PC-3 (cell line): ENCODE measurements around the gene ATF6B. TPM values are rescaled to one million over a fixed set of nuclear protein-coding genes. Genes with fewer than 3 reads are reported as not detected.

ENCODE experiments used
- ATAC-seq: fragments of 200-7000 bp; cut with Tn5 transposase; 2 replicates; pipeline ENCODE4 v1.9.1; 2020; ENCODE audit warnings: mild to moderate bottlenecking, moderate library complexity
- BruUV-seq: library from RNA; stranded (reverse); fragments of 400-500 nt; replicated peaks from 2 replicates; lab custom pipeline; 2021; lab: Mats Ljungman, UMichigan
- CTCF ChIA-PET: fragments of 300-600 bp; sonication (Branson Sonifier 250); formaldehyde crosslinking; loops from one replicate; lab custom pipeline; 2022; ENCODE audit warnings: antibody characterized with exemption; lab: Charles Lee
- POLR2A ChIA-PET: fragments of 300-600 bp; sonication (Branson Sonifier 250); formaldehyde crosslinking; loops from one replicate; lab custom pipeline; 2022; ENCODE audit warnings: antibody characterized with exemption; ENCODE audit not compliant: unreplicated experiment; lab: Charles Lee
- DNase-seq: peaks from one replicate; pipeline ENCODE4 v3.0.0-alpha.2; 2015
- H2AFZ ChIP-seq: fragments of 300-600 bp; sonication (generic); 2 replicates; pipeline ENCODE4 v1.6.0; 2016; ENCODE audit warnings: antibody characterized with exemption, low read length
- H3F3A ChIP-seq: fragments of 300-600 bp; sonication (generic); one replicate; pipeline ENCODE4 v1.6.0; 2017; ENCODE audit warnings: antibody characterized with exemption, low read length, control low read depth, mild to moderate bottlenecking; ENCODE audit not compliant: unreplicated experiment
- H3K27ac ChIP-seq: fragments of 300-600 bp; sonication (generic); 2 replicates; pipeline ENCODE4 v1.5.1; 2016; ENCODE audit warnings: mild to moderate bottlenecking, low read length
- H3K27me3 ChIP-seq: fragments of 300-600 bp; sonication (generic); 2 replicates; pipeline ENCODE4 v1.6.1; 2016; ENCODE audit warnings: low read length, mixed read lengths
- H3K36me3 ChIP-seq: fragments of 300-600 bp; sonication (generic); 2 replicates; pipeline ENCODE4 v1.6.1; 2016; ENCODE audit warnings: low read depth, mixed run types, low read length, mixed read lengths
- H3K4me1 ChIP-seq: fragments of 300-600 bp; sonication (generic); 2 replicates; pipeline ENCODE4 v1.5.1; 2016; ENCODE audit warnings: low read length; ENCODE audit not compliant: insufficient read depth
- H3K4me2 ChIP-seq: fragments of 300-600 bp; sonication (generic); 2 replicates; pipeline ENCODE4 v1.6.0; 2016; ENCODE audit warnings: low read length
- H3K4me3 ChIP-seq: fragments of 300-600 bp; sonication (generic); 2 replicates; pipeline ENCODE4 v1.5.1; 2016; ENCODE audit warnings: mild to moderate bottlenecking, low read length, mixed read lengths
- H3K79me2 ChIP-seq: fragments of 300-600 bp; sonication (generic); 2 replicates; pipeline ENCODE4 v1.6.1; 2017; ENCODE audit warnings: low read length, mixed read lengths
- H3K9ac ChIP-seq: fragments of 300-600 bp; sonication (generic); 2 replicates; pipeline ENCODE4 v1.6.0; 2016; ENCODE audit warnings: mild to moderate bottlenecking, low read length
- H3K9me2 ChIP-seq: fragments of 300-600 bp; sonication (generic); replicated peaks from 2 replicates; pipeline ENCODE4 v1.6.1; 2016; ENCODE audit warnings: mixed run types, low read length, mixed read lengths
- H3K9me3 ChIP-seq: fragments of 300-600 bp; sonication (generic); 2 replicates; pipeline ENCODE4 v1.6.1; 2016; ENCODE audit warnings: low read length, mixed read lengths
- H4K20me1 ChIP-seq: fragments of 300-600 bp; sonication (generic); 2 replicates; pipeline ENCODE4 v1.6.1; 2016; ENCODE audit warnings: low read length, mixed read lengths
- CTCF ChIP-seq: fragments of 300-600 bp; sonication (generic); conservative IDR thresholded peaks from 2 replicates; pipeline ENCODE4 v1.5.1; 2017; ENCODE audit warnings: antibody characterized with exemption, low read depth, mild to moderate bottlenecking, low read length
- EZH2 ChIP-seq: fragments of 300-600 bp; sonication (generic); IDR thresholded peaks from one replicate; pipeline ENCODE4 v1.6.1; 2017; ENCODE audit warnings: antibody characterized with exemption, mild to moderate bottlenecking, low read length; ENCODE audit not compliant: unreplicated experiment
- EZH2phosphoT487 ChIP-seq: fragments of 300-600 bp; sonication (generic); IDR thresholded peaks from 2 replicates; pipeline ENCODE4 v1.6.1; 2018; ENCODE audit warnings: mild to moderate bottlenecking, antibody characterized with exemption, low read length, borderline replicate concordance
- intact Hi-C: fragments of 100-400 bp; cut with micrococcal nuclease; formaldehyde crosslinking; loops from 2 replicates; pipeline ENCODE4 v1.9.0; 2023
- total RNA-seq: library from RNA; depleted of rRNA; stranded (reverse); fragments of >200 nt; gene quantifications from 2 replicates; pipeline ENCODE4 v1.2.3, GENCODE V29; 2014

Gene ATF6B
- total RNA-seq, 1 experiment from 2014 or later = 33.4 TPM

GRCh38 chr6:32089082-32089828, 38.8 kb downstream of the ATF6B start:
- Histone ChIP-seq H3K9me2 (no peaks in the 10 kb centered on the region), H3K27me3 (no peaks in the 10 kb centered on the region), H3K9me3 (no peaks in the 10 kb centered on the region), H2AFZ (no peak overlapping the region), H3K9ac (no peak overlapping the region), H3K4me1 (peaks cover 20% of the 10 kb centered on the region), H4K20me1 (no peaks in the 10 kb centered on the region), H3K4me2 (no peak overlapping the region), H3K27ac (no peak overlapping the region), H3K79me2 (no peaks in the 10 kb centered on the region), H3K36me3 (no peaks in the 10 kb centered on the region), H3F3A (no peaks in the 10 kb centered on the region), H3K4me3 (no peak overlapping the region)
- TF ChIP-seq EZH2phosphoT487 (no peak), EZH2 (no peak), CTCF (no peak)
- no peak for DNase-seq
- intact Hi-C loops = loop anchor here (10.0 kb wide), 1 partner anchor 114 kb away; the partner anchor contains the start of gene DXO
- BruUV-seq = no TSS peak
- ChIA-PET POLR2A (interaction anchor here (0.5 to 0.6 kb wide), 2 partner anchors 115 to 1208 kb away, joined by 3 to 6 read pairs; no protein-coding TSS in a partner anchor), CTCF (interaction anchor here (0.6 kb wide), 1 partner anchor 20 kb away, joined by 3 read pairs; no protein-coding TSS in a partner anchor)
- no peak for ATAC-seq

GRCh38 chr6:32088487-32089049, 39.5 kb downstream of the ATF6B start:
- TF ChIP-seq EZH2 (no peak), EZH2phosphoT487 (no peak), CTCF (no peak)
- no peaks in the 10 kb centered on the region for H3K79me2 ChIP-seq
- H3F3A ChIP-seq = no peaks in the 10 kb centered on the region
- H3K27ac ChIP-seq = no peak overlapping the region
- H3K4me2 ChIP-seq = no peak overlapping the region
- no peak for DNase-seq
- no peaks in the 10 kb centered on the region for H3K27me3 ChIP-seq
- H3K36me3 ChIP-seq = no peaks in the 10 kb centered on the region
- H2AFZ ChIP-seq = no peak overlapping the region
- no peak overlapping the region for H3K4me3 ChIP-seq
- H3K9ac ChIP-seq = no peak overlapping the region
- ChIA-PET CTCF (interaction anchor here (0.6 kb wide), 1 partner anchor 20 kb away, joined by 3 read pairs; no protein-coding TSS in a partner anchor), POLR2A (interaction anchor here (0.5 kb wide), 1 partner anchor 114 kb away, joined by 6 read pairs; no protein-coding TSS in a partner anchor)
- H3K9me2 ChIP-seq = no peaks in the 10 kb centered on the region
- H3K4me1 ChIP-seq = peaks cover 24% of the 10 kb centered on the region
- no peak for ATAC-seq
- H4K20me1 ChIP-seq = no peaks in the 10 kb centered on the region
- intact Hi-C loops = loop anchor here (10.0 kb wide), 1 partner anchor 114 kb away; the partner anchor contains the start of gene DXO
- BruUV-seq = no TSS peak
- H3K9me3 ChIP-seq = no peaks in the 10 kb centered on the region
